Measurements from ENCODE around the gene IL6ST.

IL6ST gene

DNA sequence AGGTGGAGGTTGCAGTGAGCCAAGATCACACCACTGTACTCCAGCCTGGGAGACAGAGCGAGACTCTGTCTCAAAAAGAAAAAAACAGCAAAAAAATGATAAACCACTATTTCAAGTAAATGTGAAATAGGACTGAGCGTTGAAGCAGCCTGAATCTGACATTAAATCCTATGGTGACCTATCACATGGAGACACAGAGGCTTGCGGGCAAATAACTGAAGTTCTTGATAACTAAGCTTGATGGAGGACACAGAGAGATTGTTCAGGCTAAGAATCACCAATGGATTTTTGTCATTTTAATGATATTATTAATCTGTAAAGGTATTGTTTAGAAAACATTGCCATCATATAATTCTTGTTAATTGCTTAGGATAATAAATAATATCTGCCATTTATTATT, 15.7 kb upstream of the IL6ST start:
- Histone ChIP-seq H3K4me3 (ENCODE audit: low read depth in 1 of 2, low read length in 1 of 2) (no peak overlapping the region), H3K4me1 (ENCODE audit: control insufficient read depth in 1 of 2, insufficient read depth in 1 of 2, low read depth in 1 of 2, low read length in 1 of 2) (peaks cover 0 to 3% of the 10 kb centered on the region in 2 experiments), H3K27ac (no peak overlapping the region), H3K9me3 (no peaks in the 10 kb centered on the region), H3K27me3 (peaks cover 52% of the 10 kb centered on the region), H3K36me3 (no peaks in the 10 kb centered on the region)
- TF ChIP-seq, protein P1, sequence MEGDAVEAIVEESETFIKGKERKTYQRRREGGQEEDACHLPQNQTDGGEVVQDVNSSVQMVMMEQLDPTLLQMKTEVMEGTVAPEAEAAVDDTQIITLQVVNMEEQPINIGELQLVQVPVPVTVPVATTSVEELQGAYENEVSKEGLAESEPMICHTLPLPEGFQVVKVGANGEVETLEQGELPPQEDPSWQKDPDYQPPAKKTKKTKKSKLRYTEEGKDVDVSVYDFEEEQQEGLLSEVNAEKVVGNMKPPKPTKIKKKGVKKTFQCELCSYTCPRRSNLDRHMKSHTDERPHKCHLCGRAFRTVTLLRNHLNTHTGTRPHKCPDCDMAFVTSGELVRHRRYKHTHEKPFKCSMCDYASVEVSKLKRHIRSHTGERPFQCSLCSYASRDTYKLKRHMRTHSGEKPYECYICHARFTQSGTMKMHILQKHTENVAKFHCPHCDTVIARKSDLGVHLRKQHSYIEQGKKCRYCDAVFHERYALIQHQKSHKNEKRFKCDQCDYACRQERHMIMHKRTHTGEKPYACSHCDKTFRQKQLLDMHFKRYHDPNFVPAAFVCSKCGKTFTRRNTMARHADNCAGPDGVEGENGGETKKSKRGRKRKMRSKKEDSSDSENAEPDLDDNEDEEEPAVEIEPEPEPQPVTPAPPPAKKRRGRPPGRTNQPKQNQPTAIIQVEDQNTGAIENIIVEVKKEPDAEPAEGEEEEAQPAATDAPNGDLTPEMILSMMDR (IDR thresholded peaks at IDR 0.05): no peak

DNA sequence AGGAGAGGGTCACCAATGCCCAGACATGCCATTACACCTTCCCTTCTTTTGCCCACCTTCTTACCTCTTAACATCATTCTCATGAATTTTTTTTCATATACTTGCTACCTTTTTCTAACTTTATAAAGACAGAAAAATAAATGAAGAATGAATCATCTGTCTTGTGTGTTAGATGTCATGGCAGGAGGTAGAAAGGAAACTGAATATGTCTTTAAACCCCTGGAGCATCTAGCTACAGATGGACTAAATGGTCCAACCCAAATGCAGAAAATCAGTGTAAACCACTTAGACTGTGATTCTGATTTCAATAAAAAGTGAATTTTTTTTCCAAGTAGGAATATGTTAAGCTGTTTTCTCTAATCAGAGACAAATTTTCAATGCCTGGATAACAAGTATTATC, 11.8 kb upstream of the IL6ST start:
- Histone ChIP-seq H3K36me3 (no peaks in the 10 kb centered on the region), H3K27ac (no peak overlapping the region), H3K9me3 (no peaks in the 10 kb centered on the region), H3K4me1 (ENCODE audit: control insufficient read depth in 1 of 2, insufficient read depth in 1 of 2, low read depth in 1 of 2, low read length in 1 of 2) (no peaks in the 10 kb centered on the region), H3K4me3 (ENCODE audit: low read depth in 1 of 2, low read length in 1 of 2) (no peak overlapping the region), H3K27me3 (peaks cover 43% of the 10 kb centered on the region)
- TF ChIP-seq, protein P1 (IDR thresholded peaks at IDR 0.05): no peak

DNA sequence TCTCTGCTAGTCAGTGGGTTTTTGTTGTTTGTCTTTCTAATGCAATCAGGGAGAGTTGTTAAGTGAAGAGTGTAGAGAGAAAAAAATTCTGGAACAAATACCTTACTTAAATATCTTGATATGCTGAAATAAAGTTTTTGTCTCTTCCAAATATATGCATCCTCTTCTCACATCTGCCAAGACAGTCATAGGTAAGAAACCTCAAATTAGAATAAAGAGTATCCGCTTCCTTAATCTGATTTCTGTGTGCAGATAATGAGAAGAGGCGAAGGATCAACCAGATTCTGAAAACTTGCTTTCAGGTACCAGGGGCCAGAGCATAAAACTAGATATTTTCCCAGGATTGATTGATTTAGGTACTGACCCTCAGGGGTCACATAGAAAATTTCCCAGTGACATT, 11.3 kb upstream of the IL6ST start:
- Histone ChIP-seq H3K4me1 (ENCODE audit: control insufficient read depth in 1 of 2, insufficient read depth in 1 of 2, low read depth in 1 of 2, low read length in 1 of 2) (no peaks in the 10 kb centered on the region), H3K9me3 (no peaks in the 10 kb centered on the region), H3K4me3 (ENCODE audit: low read depth in 1 of 2, low read length in 1 of 2) (no peak overlapping the region), H3K36me3 (no peaks in the 10 kb centered on the region), H3K27ac (no peak overlapping the region), H3K27me3 (peaks cover 43% of the 10 kb centered on the region)
- TF ChIP-seq, protein P1 (IDR thresholded peaks at IDR 0.05): no peak

DNA sequence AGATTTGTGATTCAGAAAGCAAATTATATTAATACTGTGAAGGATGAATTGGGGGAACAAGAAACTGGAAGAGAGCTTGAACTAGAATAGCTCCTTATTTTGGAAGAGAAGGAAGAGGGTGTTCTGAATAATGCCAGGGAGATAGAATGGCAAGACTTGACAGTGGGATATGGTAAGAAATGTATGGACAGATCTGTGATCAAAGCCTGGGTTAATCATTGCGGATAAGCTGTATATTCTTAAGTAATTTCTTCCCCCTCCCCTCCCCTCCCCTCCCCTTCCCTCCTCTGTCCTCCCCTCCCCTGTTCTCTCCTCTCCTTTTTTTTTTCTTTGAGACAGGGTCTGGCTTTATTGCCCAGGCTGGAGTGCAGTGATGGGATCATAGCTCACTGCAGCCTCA, 10.1 kb upstream of the IL6ST start:
- no peaks in the 10 kb centered on the region for H3K4me1 ChIP-seq (ENCODE audit: control insufficient read depth in 1 of 2, insufficient read depth in 1 of 2, low read depth in 1 of 2, low read length in 1 of 2)
- H3K27ac ChIP-seq: no peak overlapping the region

DNA sequence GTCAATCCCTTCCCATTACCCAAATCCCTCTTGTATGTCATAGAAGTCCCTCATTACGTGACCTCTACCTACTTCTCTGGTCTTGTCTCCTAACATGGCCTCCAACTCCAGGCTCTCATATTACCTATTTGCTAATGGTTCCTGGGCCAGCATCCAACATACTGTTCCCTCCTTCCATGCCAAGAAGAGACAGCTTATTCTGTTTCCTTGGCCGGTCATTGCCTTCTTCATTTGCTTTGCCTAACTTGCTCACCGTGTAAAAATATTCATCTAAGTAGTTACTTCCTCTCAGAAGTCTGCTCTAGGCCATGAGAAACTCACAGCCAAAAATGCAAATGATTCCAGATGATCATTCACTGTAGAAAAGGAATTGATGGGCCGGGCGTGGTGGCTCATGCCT, 8.9 kb upstream of the IL6ST start:
- Histone ChIP-seq H3K36me3 (no peaks in the 10 kb centered on the region), H3K4me3 (ENCODE audit: low read depth in 1 of 2, low read length in 1 of 2) (no peak overlapping the region), H3K27ac (no peak overlapping the region), H3K4me1 (ENCODE audit: control insufficient read depth in 1 of 2, insufficient read depth in 1 of 2, low read depth in 1 of 2, low read length in 1 of 2) (no peaks in the 10 kb centered on the region), H3K27me3 (peaks cover 23% of the 10 kb centered on the region), H3K9me3 (no peaks in the 10 kb centered on the region)
- TF ChIP-seq, protein P1 (IDR thresholded peaks at IDR 0.05): no peak

More for the DNA sequence above, 10.1 kb upstream of the IL6ST start:
- H3K4me3 ChIP-seq (ENCODE audit: low read depth in 1 of 2, low read length in 1 of 2): no peak overlapping the region
- TF ChIP-seq, protein P1 (IDR thresholded peaks at IDR 0.05): no peak
- H3K9me3 ChIP-seq: no peaks in the 10 kb centered on the region
- H3K27me3 ChIP-seq: peaks cover 32% of the 10 kb centered on the region
- H3K36me3 ChIP-seq: no peaks in the 10 kb centered on the region

DNA sequence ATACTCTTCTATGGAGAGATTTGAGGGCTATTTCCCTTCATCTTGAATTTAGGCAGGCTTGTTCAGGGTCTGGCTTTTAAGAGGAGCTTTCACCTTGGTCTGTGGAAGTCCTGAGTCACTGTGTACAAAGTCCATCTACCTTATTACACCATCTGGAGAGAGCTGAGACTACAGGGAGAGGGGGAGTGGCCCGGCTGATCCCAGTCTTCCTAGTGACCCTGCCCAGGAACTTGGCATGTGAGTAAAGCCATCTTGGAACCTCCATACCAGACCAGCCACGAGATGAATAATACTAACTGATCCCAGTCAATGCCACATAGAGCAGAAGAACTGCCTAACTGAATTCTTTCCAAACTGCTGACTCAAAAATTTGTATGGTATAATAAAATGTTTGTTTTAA, 8.4 kb upstream of the IL6ST start:
- no peaks in the 10 kb centered on the region for H3K4me1 ChIP-seq (ENCODE audit: control insufficient read depth in 1 of 2, insufficient read depth in 1 of 2, low read depth in 1 of 2, low read length in 1 of 2)
- no peak overlapping the region for H3K27ac ChIP-seq
- H3K36me3 ChIP-seq: no peaks in the 10 kb centered on the region
- H3K4me3 ChIP-seq (ENCODE audit: low read depth in 1 of 2, low read length in 1 of 2): no peak overlapping the region
- TF ChIP-seq, protein P1 (IDR thresholded peaks at IDR 0.05): no peak
- no peaks in the 10 kb centered on the region for H3K9me3 ChIP-seq
- peaks cover 23% of the 10 kb centered on the region for H3K27me3 ChIP-seq
